Mucosa of gallbladder (tissue), 1 donor: ENCODE results near the gene PLA2G2E. TPM values are rescaled to one million over a fixed set of nuclear protein-coding genes. Genes with fewer than 3 reads are reported as not detected.
"Not testable (repeated sequence)": the region's sequence is repeated elsewhere in the genome, so short reads cannot be mapped to it uniquely, and the experiment has no call there.

Experiments
- DNase-seq: peaks from one replicate; pipeline ENCODE4 v3.0.0-alpha.2; 2020; ENCODE audit warnings: low spot score
- total RNA-seq: library from RNA; stranded (reverse); gene quantifications from one replicate; pipeline ENCODE4 v1.2.1, GENCODE V29; 2021
- donor health status: DM: no; HTN: no; CAD: no.

Gene PLA2G2E
- total RNA-seq, 1 donor from 2014 or later: not detected

- no peak for DNase-seq
Observed at GRCh38 chr1:19932866-19933265, 9.4 kb upstream of the PLA2G2E start.

GRCh38 chr1:19927130-19927421 lies 3.7 kb upstream of the PLA2G2E start:
- not testable (repeated sequence) for DNase-seq

- DNase-seq: no peak
Observed at GRCh38 chr1:19926296-19927129, 3.1 kb upstream of the PLA2G2E start.

- DNase-seq: no peak
Observed at GRCh38 chr1:19925342-19926070, 2.1 kb upstream of the PLA2G2E start.

- DNase-seq: no peak
Observed at GRCh38 chr1:19923953-19924346, 533 bp upstream of the PLA2G2E start.

- DNase-seq: no peak
Observed at GRCh38 chr1:19922015-19922688, 1.3 kb downstream of the PLA2G2E start.

GRCh38 chr1:19921310-19921709 lies 2.1 kb downstream of the PLA2G2E start:
- no peak for DNase-seq

GRCh38 chr1:19920132-19920710 lies 3.2 kb downstream of the PLA2G2E start:
- DNase-seq: no peak

- DNase-seq: peak; percentile 83
Observed at GRCh38 chr1:19918057-19918456, 5.4 kb downstream of the PLA2G2E start.

GRCh38 chr1:19910650-19911049 lies 12.8 kb downstream of the PLA2G2E start:
- DNase-seq: no peak

GRCh38 chr1:19909971-19910370 lies 13.4 kb downstream of the PLA2G2E start:
- DNase-seq: no peak

- DNase-seq: no peak
Observed at GRCh38 chr1:19909392-19909791, 14.0 kb downstream of the PLA2G2E start.

- DNase-seq: no peak
Observed at GRCh38 chr1:19907456-19907855, 16.0 kb downstream of the PLA2G2E start.

GRCh38 chr1:19903621-19904020 lies 19.8 kb downstream of the PLA2G2E start:
- DNase-seq: no peak

GRCh38 chr1:19901653-19902052 lies 21.8 kb downstream of the PLA2G2E start:
- DNase-seq: no peak

- no peak for DNase-seq
Observed at GRCh38 chr1:19894218-19894617, 29.2 kb downstream of the PLA2G2E start.

- DNase-seq: no peak
Observed at GRCh38 chr1:19893687-19894086, 29.7 kb downstream of the PLA2G2E start.

GRCh38 chr1:19892628-19893168 lies 30.7 kb downstream of the PLA2G2E start:
- no peak for DNase-seq

- DNase-seq: no peak
Observed at GRCh38 chr1:19892129-19892528, 31.3 kb downstream of the PLA2G2E start.

GRCh38 chr1:19889656-19890055 lies 33.8 kb downstream of the PLA2G2E start:
- no peak for DNase-seq

- no peak for DNase-seq
Observed at GRCh38 chr1:19888112-19888511, 35.3 kb downstream of the PLA2G2E start.

- no peak for DNase-seq
Observed at GRCh38 chr1:19885821-19886220, 37.6 kb downstream of the PLA2G2E start.
